Activated T-helper 2 cell treated with anti-CD3 and anti-CD28 coated beads, Interferon-gamma antibody, Interleukin-2, Interleukin-4, amounts not matched to agents 10 μg/mL and 5 μg/mL and 100 μg/mL, durations not matched to agents 14 hours and 24 hours and 36 hours (primary cell): ENCODE results near the gene SLC16A3. TPM values are rescaled to one million over a fixed set of nuclear protein-coding genes. Genes with fewer than 3 reads are reported as not detected.

Experiments used
- DNase-seq: peaks from one replicate; pipeline ENCODE4 v3.0.0; 2021; ENCODE audit warnings: low spot score
- H3K27ac Mint-ChIP-seq: one replicate; pipeline ENCODE4 v1.8.0; 2021; ENCODE audit warnings: mixed read lengths
- H3K27me3 Mint-ChIP-seq: one replicate; pipeline ENCODE4 v1.8.0; 2021; ENCODE audit warnings: low read depth, mixed read lengths
- H3K36me3 Mint-ChIP-seq: one replicate; pipeline ENCODE4 v1.8.0; 2021; ENCODE audit warnings: low read depth, mixed read lengths
- H3K4me1 Mint-ChIP-seq: one replicate; pipeline ENCODE4 v1.8.0; 2021; ENCODE audit warnings: low read depth, mixed read lengths
- H3K4me3 Mint-ChIP-seq: one replicate; pipeline ENCODE4 v1.8.0; 2021; ENCODE audit warnings: low read depth, mild to moderate bottlenecking, moderate library complexity, mixed read lengths
- H3K9me3 Mint-ChIP-seq: one replicate; pipeline ENCODE4 v1.8.0; 2021; ENCODE audit warnings: mixed read lengths
- intact Hi-C: fragments of 100-400 bp; cut with micrococcal nuclease; formaldehyde crosslinking; loops from one replicate; pipeline ENCODE4 v1.15.1; 2023
- total RNA-seq: library from RNA; stranded (reverse); gene quantifications from 2 replicates; pipeline ENCODE4 v1.2.3, GENCODE V29; 2022

SLC16A3 gene
- total RNA-seq, 1 donor from 2014 or later = 187 TPM

- H3K27me3 Mint-ChIP-seq = no peaks in the 10 kb centered on the region
Measured at GRCh38 chr17:82236142-82236971, 7.5 kb downstream of the SLC16A3 start.

GRCh38 chr17:82237083-82237745 lies 8.4 kb downstream of the SLC16A3 start:
- no peak overlapping the region for H3K27ac Mint-ChIP-seq
- intact Hi-C loops = loop anchor here (10.0 kb wide), 2 partner anchors 178 to 212 kb away; partner anchors contain the start of genes CENPX, HEXD, LRRC45 and OGFOD3
- DNase-seq = no peak
- H3K36me3 Mint-ChIP-seq = peaks cover 38% of the 10 kb centered on the region
- peaks cover 23% of the 10 kb centered on the region for H3K4me1 Mint-ChIP-seq
- no peaks in the 10 kb centered on the region for H3K9me3 Mint-ChIP-seq
- no peak overlapping the region for H3K4me3 Mint-ChIP-seq
- no peaks in the 10 kb centered on the region for H3K27me3 Mint-ChIP-seq

More at GRCh38 chr17:82236142-82236971, 7.5 kb downstream of the SLC16A3 start:
- Mint-ChIP-seq H3K4me3 (no peak overlapping the region), H3K9me3 (no peaks in the 10 kb centered on the region), H3K36me3 (peaks cover 36% of the 10 kb centered on the region), H3K27ac (no peak overlapping the region), H3K4me1 (peaks cover 22% of the 10 kb centered on the region)
- peak; percentile 60 for DNase-seq
- intact Hi-C loops = loop anchor here (10.0 kb wide), 2 partner anchors 178 to 212 kb away; partner anchors contain the start of genes CENPX, HEXD, LRRC45 and OGFOD3

- Mint-ChIP-seq H3K4me1 (peaks cover 23% of the 10 kb centered on the region), H3K27me3 (no peaks in the 10 kb centered on the region), H3K27ac (no peak overlapping the region), H3K4me3 (no peak overlapping the region), H3K36me3 (peaks cover 45% of the 10 kb centered on the region), H3K9me3 (no peaks in the 10 kb centered on the region)
- no peak for DNase-seq
- intact Hi-C loops = loop anchor here (10.0 kb wide), 2 partner anchors 177 to 213 kb away; partner anchors contain the start of genes CENPX, HEXD, LRRC45 and OGFOD3
Measured at GRCh38 chr17:82237746-82238471, 9.1 kb downstream of the SLC16A3 start.

- Mint-ChIP-seq H3K4me1 (peaks cover 21% of the 10 kb centered on the region), H3K27ac (peak overlapping the region; percentile 71), H3K9me3 (no peaks in the 10 kb centered on the region), H3K36me3 (peaks cover 42% of the 10 kb centered on the region), H3K27me3 (no peaks in the 10 kb centered on the region), H3K4me3 (peak overlapping the region; percentile 42)
- intact Hi-C loops = loop anchor here (10.0 kb wide), 2 partner anchors 176 to 214 kb away; partner anchors contain the start of genes CENPX, HEXD, LRRC45 and OGFOD3
- DNase-seq = peak; percentile 76
Measured at GRCh38 chr17:82238472-82239201, 9.8 kb downstream of the SLC16A3 start.

GRCh38 chr17:82239401-82239925 lies 10.6 kb downstream of the SLC16A3 start:
- no peak overlapping the region for H3K4me3 Mint-ChIP-seq
- H3K27me3 Mint-ChIP-seq = no peaks in the 10 kb centered on the region
- no peak for DNase-seq
- H3K9me3 Mint-ChIP-seq = no peaks in the 10 kb centered on the region
- peak overlapping the region; percentile 49 for H3K27ac Mint-ChIP-seq
- peaks cover 50% of the 10 kb centered on the region for H3K36me3 Mint-ChIP-seq
- intact Hi-C loops = loop anchor here (10.0 kb wide), 2 partner anchors 175 to 215 kb away; partner anchors contain the start of genes CENPX, HEXD, LRRC45 and OGFOD3
- H3K4me1 Mint-ChIP-seq = peaks cover 21% of the 10 kb centered on the region

- Mint-ChIP-seq H3K4me1 (peaks cover 21% of the 10 kb centered on the region), H3K4me3 (no peak overlapping the region), H3K9me3 (no peaks in the 10 kb centered on the region), H3K27ac (peak overlapping the region; percentile 63), H3K36me3 (peaks cover 54% of the 10 kb centered on the region), H3K27me3 (no peaks in the 10 kb centered on the region)
- intact Hi-C loops = loop anchor here (5.0 to 10.0 kb wide), 3 partner anchors 82 to 215 kb away; partner anchors contain the start of genes CENPX, HEXD, LRRC45 and OGFOD3
- DNase-seq = no peak
Measured at GRCh38 chr17:82239926-82240505, 11.2 kb downstream of the SLC16A3 start.

- H3K4me1 Mint-ChIP-seq = peaks cover 22% of the 10 kb centered on the region
- intact Hi-C loops = loop anchor here (5.0 kb wide), 1 partner anchor 82 kb away; no protein-coding TSS in a partner anchor
- H3K27me3 Mint-ChIP-seq = no peaks in the 10 kb centered on the region
- H3K36me3 Mint-ChIP-seq = peaks cover 58% of the 10 kb centered on the region
- no peak for DNase-seq
- H3K4me3 Mint-ChIP-seq = no peak overlapping the region
- H3K9me3 Mint-ChIP-seq = no peaks in the 10 kb centered on the region
- peak overlapping the region; percentile 63 for H3K27ac Mint-ChIP-seq
Measured at GRCh38 chr17:82240506-82241182, 11.8 kb downstream of the SLC16A3 start.

- H3K4me3 Mint-ChIP-seq = no peak overlapping the region
- DNase-seq = no peak
- no peaks in the 10 kb centered on the region for H3K9me3 Mint-ChIP-seq
- H3K4me1 Mint-ChIP-seq = peaks cover 17% of the 10 kb centered on the region
- H3K36me3 Mint-ChIP-seq = peaks cover 58% of the 10 kb centered on the region
- intact Hi-C loops = loop anchor here (5.0 kb wide), 1 partner anchor 81 kb away; no protein-coding TSS in a partner anchor
- peak overlapping the region; percentile 70 for H3K27ac Mint-ChIP-seq
- H3K27me3 Mint-ChIP-seq = no peaks in the 10 kb centered on the region
Measured at GRCh38 chr17:82241183-82241925, 12.5 kb downstream of the SLC16A3 start.

- DNase-seq = no peak
- Mint-ChIP-seq H3K27ac (peak overlapping the region; percentile 70), H3K4me3 (no peak overlapping the region)
Measured at GRCh38 chr17:82241926-82242697, 13.3 kb downstream of the SLC16A3 start.

GRCh38 chr17:82242698-82242976 lies 13.8 kb downstream of the SLC16A3 start:
- no peak for DNase-seq
- Mint-ChIP-seq H3K27ac (no peak overlapping the region), H3K36me3 (peaks cover 64% of the 10 kb centered on the region), H3K4me3 (no peak overlapping the region), H3K9me3 (no peaks in the 10 kb centered on the region), H3K4me1 (peaks cover 16% of the 10 kb centered on the region), H3K27me3 (no peaks in the 10 kb centered on the region)
- intact Hi-C loops = loop anchor here (5.0 kb wide), 1 partner anchor 80 kb away; no protein-coding TSS in a partner anchor

More at GRCh38 chr17:82241926-82242697, 13.3 kb downstream of the SLC16A3 start:
- intact Hi-C loops = loop anchor here (5.0 kb wide), 1 partner anchor 80 kb away; no protein-coding TSS in a partner anchor
- no peaks in the 10 kb centered on the region for H3K9me3 Mint-ChIP-seq
- H3K36me3 Mint-ChIP-seq = peaks cover 63% of the 10 kb centered on the region
- peaks cover 17% of the 10 kb centered on the region for H3K4me1 Mint-ChIP-seq
- H3K27me3 Mint-ChIP-seq = no peaks in the 10 kb centered on the region
